ENCODE results near the gene RAB40B.
"Not testable (repeated sequence)": the region's sequence is repeated elsewhere in the genome, so short reads cannot be mapped to it uniquely, and the experiment has no call there.

RAB40B gene

GRCh38 chr17:82655038-82655479 lies 43.4 kb downstream of the RAB40B start:
- H3K9ac ChIP-seq (ENCODE audit: low read length) = no peak overlapping the region
- H3K27ac ChIP-seq (ENCODE audit: low read depth, low read length) = no peak overlapping the region
- H3K9me3 ChIP-seq (ENCODE audit: control insufficient read depth, insufficient read depth, low read depth, low read length) = no peaks in the 10 kb centered on the region; the same call in 1 of the 2 replicates

GRCh38 chr17:82654611-82655010 lies 43.9 kb downstream of the RAB40B start:
- not testable (repeated sequence) for H3K9me3 ChIP-seq (ENCODE audit: control insufficient read depth, insufficient read depth, low read depth, low read length); H3K27ac ChIP-seq (ENCODE audit: low read depth, low read length); H3K4me1 ChIP-seq (ENCODE audit: control insufficient read depth, insufficient read depth, low read length); H3K36me3 ChIP-seq (ENCODE audit: control insufficient read depth, insufficient read depth, low read length); H3K9ac ChIP-seq (ENCODE audit: low read length); H3K4me3 ChIP-seq (ENCODE audit: low read depth, low read length); H3K27me3 ChIP-seq (ENCODE audit: control insufficient read depth, insufficient read depth, low read length)

More at GRCh38 chr17:82655038-82655479, 43.4 kb downstream of the RAB40B start:
- H3K27me3 ChIP-seq (ENCODE audit: control insufficient read depth, insufficient read depth, low read length) = 0 out of 2 replicates have a peak, but pooled peaks cover 1% of the 10 kb centered on the region
- no peaks in the 10 kb centered on the region for H3K36me3 ChIP-seq (ENCODE audit: control insufficient read depth, insufficient read depth, low read length)
- no peaks in the 10 kb centered on the region for H3K4me1 ChIP-seq (ENCODE audit: control insufficient read depth, insufficient read depth, low read length)
- H3K4me3 ChIP-seq (ENCODE audit: low read depth, low read length) = no peak overlapping the region

GRCh38 chr17:82653651-82654528 lies 44.6 kb downstream of the RAB40B start:
- H3K27me3 ChIP-seq (ENCODE audit: control insufficient read depth, insufficient read depth, low read length) = peaks cover 12% of the 10 kb centered on the region
- no peak overlapping the region for H3K4me3 ChIP-seq (ENCODE audit: low read depth, low read length)
- H3K9me3 ChIP-seq (ENCODE audit: control insufficient read depth, insufficient read depth, low read depth, low read length) = no peaks in the 10 kb centered on the region
- no peak overlapping the region for H3K9ac ChIP-seq (ENCODE audit: low read length)
- 0 out of 2 replicates have a peak, but pooled peaks cover 3% of the 10 kb centered on the region for H3K4me1 ChIP-seq (ENCODE audit: control insufficient read depth, insufficient read depth, low read length)
- no peaks in the 10 kb centered on the region for H3K36me3 ChIP-seq (ENCODE audit: control insufficient read depth, insufficient read depth, low read length)
- no peak overlapping the region for H3K27ac ChIP-seq (ENCODE audit: low read depth, low read length)

GRCh38 chr17:82650723-82651122 lies 47.8 kb downstream of the RAB40B start:
- no peak overlapping the region for H3K9ac ChIP-seq (ENCODE audit: low read length)
- H3K27ac ChIP-seq (ENCODE audit: low read depth, low read length) = no peak overlapping the region
- peaks cover 13% of the 10 kb centered on the region for H3K27me3 ChIP-seq (ENCODE audit: control insufficient read depth, insufficient read depth, low read length)
- H3K4me3 ChIP-seq (ENCODE audit: low read depth, low read length) = no peak overlapping the region
- H3K9me3 ChIP-seq (ENCODE audit: control insufficient read depth, insufficient read depth, low read depth, low read length) = no peaks in the 10 kb centered on the region
- no peaks in the 10 kb centered on the region for H3K36me3 ChIP-seq (ENCODE audit: control insufficient read depth, insufficient read depth, low read length)
- peaks cover 9% of the 10 kb centered on the region; the same call in 1 of the 2 replicates for H3K4me1 ChIP-seq (ENCODE audit: control insufficient read depth, insufficient read depth, low read length)

GRCh38 chr17:82649501-82650261 lies 48.8 kb downstream of the RAB40B start:
- no peak overlapping the region for H3K4me3 ChIP-seq (ENCODE audit: low read depth, low read length)
- H3K4me1 ChIP-seq (ENCODE audit: control insufficient read depth, insufficient read depth, low read length) = peaks cover 9% of the 10 kb centered on the region; the same call in 1 of the 2 replicates
- H3K9ac ChIP-seq (ENCODE audit: low read length) = peak overlapping the region; percentile 36
- peaks cover under 1% of the 10 kb centered on the region; the same call in 1 of the 2 replicates for H3K36me3 ChIP-seq (ENCODE audit: control insufficient read depth, insufficient read depth, low read length)
- no peak overlapping the region for H3K27ac ChIP-seq (ENCODE audit: low read depth, low read length)
- H3K9me3 ChIP-seq (ENCODE audit: control insufficient read depth, insufficient read depth, low read depth, low read length) = no peaks in the 10 kb centered on the region
- peaks cover 13% of the 10 kb centered on the region for H3K27me3 ChIP-seq (ENCODE audit: control insufficient read depth, insufficient read depth, low read length)

GRCh38 chr17:82648742-82649331 lies 49.7 kb downstream of the RAB40B start:
- Histone ChIP-seq H3K9ac (ENCODE audit: low read length) (peak overlapping the region; percentile 57), H3K36me3 (ENCODE audit: control insufficient read depth, insufficient read depth, low read length) (peaks cover 9% of the 10 kb centered on the region), H3K9me3 (ENCODE audit: control insufficient read depth, insufficient read depth, low read depth, low read length) (no peaks in the 10 kb centered on the region), H3K27me3 (ENCODE audit: control insufficient read depth, insufficient read depth, low read length) (peaks cover 13% of the 10 kb centered on the region), H3K27ac (ENCODE audit: low read depth, low read length) (no peak overlapping the region), H3K4me3 (ENCODE audit: low read depth, low read length) (peak overlapping the region; percentile 72), H3K4me1 (ENCODE audit: control insufficient read depth, insufficient read depth, low read length) (peaks cover 9% of the 10 kb centered on the region; the same call in 1 of the 2 replicates)

- Histone ChIP-seq H3K36me3 (ENCODE audit: control insufficient read depth, insufficient read depth, low read length) (peaks cover 15% of the 10 kb centered on the region), H3K9me3 (ENCODE audit: control insufficient read depth, insufficient read depth, low read depth, low read length) (no peaks in the 10 kb centered on the region), H3K9ac (ENCODE audit: low read length) (peak within 1 kb of the TSS; percentile 91), H3K4me1 (ENCODE audit: control insufficient read depth, insufficient read depth, low read length) (peaks cover 9% of the 10 kb centered on the region; the same call in 1 of the 2 replicates), H3K27me3 (ENCODE audit: control insufficient read depth, insufficient read depth, low read length) (peaks cover 13% of the 10 kb centered on the region), H3K27ac (ENCODE audit: low read depth, low read length) (peak within 1 kb of the TSS; percentile 92), H3K4me3 (ENCODE audit: low read depth, low read length) (peak within 1 kb of the TSS; percentile 84)
Measured at GRCh38 chr17:82648165-82648668, 50.3 kb downstream of the RAB40B start, which contains the start of gene WDR45B. Gene WDR45B, minus strand, starts transcription at chr17:82648444. Its CDS starts 104 bp downstream, at chr17:82648340.

- peak overlapping the region; percentile 84 for H3K4me3 ChIP-seq (ENCODE audit: low read depth, low read length)
- peak overlapping the region; percentile 91 for H3K9ac ChIP-seq (ENCODE audit: low read length)
- H3K4me1 ChIP-seq (ENCODE audit: control insufficient read depth, insufficient read depth, low read length) = peaks cover 9% of the 10 kb centered on the region; the same call in 1 of the 2 replicates
- peaks cover 13% of the 10 kb centered on the region for H3K27me3 ChIP-seq (ENCODE audit: control insufficient read depth, insufficient read depth, low read length)
- H3K36me3 ChIP-seq (ENCODE audit: control insufficient read depth, insufficient read depth, low read length) = peaks cover 19% of the 10 kb centered on the region
- no peaks in the 10 kb centered on the region for H3K9me3 ChIP-seq (ENCODE audit: control insufficient read depth, insufficient read depth, low read depth, low read length)
- H3K27ac ChIP-seq (ENCODE audit: low read depth, low read length) = peak overlapping the region; percentile 92
Measured at GRCh38 chr17:82647593-82648164, 50.8 kb downstream of the RAB40B start.

- Histone ChIP-seq H3K4me3 (ENCODE audit: low read depth, low read length) (no peak overlapping the region), H3K36me3 (ENCODE audit: control insufficient read depth, insufficient read depth, low read length) (peaks cover 37% of the 10 kb centered on the region), H3K27ac (ENCODE audit: low read depth, low read length) (no peak overlapping the region), H3K4me1 (ENCODE audit: control insufficient read depth, insufficient read depth, low read length) (peaks cover 9% of the 10 kb centered on the region; the same call in 1 of the 2 replicates), H3K27me3 (ENCODE audit: control insufficient read depth, insufficient read depth, low read length) (peaks cover 13% of the 10 kb centered on the region), H3K9ac (ENCODE audit: low read length) (no peak overlapping the region), H3K9me3 (ENCODE audit: control insufficient read depth, insufficient read depth, low read depth, low read length) (no peaks in the 10 kb centered on the region)
Measured at GRCh38 chr17:82645516-82645915, 53.0 kb downstream of the RAB40B start.

- no peak overlapping the region for H3K9ac ChIP-seq (ENCODE audit: low read length)
- H3K27me3 ChIP-seq (ENCODE audit: control insufficient read depth, insufficient read depth, low read length) = peaks cover 3% of the 10 kb centered on the region; the same call in 1 of the 2 replicates
- H3K36me3 ChIP-seq (ENCODE audit: control insufficient read depth, insufficient read depth, low read length) = peaks cover 50% of the 10 kb centered on the region
- H3K4me1 ChIP-seq (ENCODE audit: control insufficient read depth, insufficient read depth, low read length) = peaks cover 8% of the 10 kb centered on the region; the same call in 1 of the 2 replicates
- no peak overlapping the region for H3K27ac ChIP-seq (ENCODE audit: low read depth, low read length)
- H3K4me3 ChIP-seq (ENCODE audit: low read depth, low read length) = no peak overlapping the region
- H3K9me3 ChIP-seq (ENCODE audit: control insufficient read depth, insufficient read depth, low read depth, low read length) = no peaks in the 10 kb centered on the region
Measured at GRCh38 chr17:82644148-82644547, 54.4 kb downstream of the RAB40B start.
